Body of pancreas (tissue), 4 donors: ENCODE measurements around the gene FOXK1. TPM values are rescaled to one million over a fixed set of nuclear protein-coding genes. Genes with fewer than 3 reads are reported as not detected.

Experiments used
- ATAC-seq: fragments of 150-250 bp; one replicate; pipeline ENCODE4 v1.9.1; 2016
- DNase-seq, 4 donors: peaks; one replicate each; pipeline ENCODE4 v3.0.0-alpha.2; 2019
- H3K27ac ChIP-seq, 4 donors: fragments of 200-600 bp; sonication (generic); 1 replicate in 3 of 4; 2 replicates in 1 of 4; pipeline versions ENCODE4 v1.5.1 to v1.6.1; 2016 to 2019; ENCODE audit warnings: mild to moderate bottlenecking in 1 of 4, mixed read lengths in 1 of 4, moderate library complexity in 1 of 4
- H3K27me3 ChIP-seq, 2 donors: fragments of 200-600 bp; sonication (generic); one replicate each; pipeline ENCODE4 v1.6.0; 2016; ENCODE audit warnings: mild to moderate bottlenecking in 1 of 2
- H3K36me3 ChIP-seq, 2 donors: fragments of 200-600 bp; sonication (generic); replicated peaks in 1 of 2; 2 replicates each; pipeline ENCODE4 v1.5.1; 2016; ENCODE audit warnings: low read depth in 2 of 2; ENCODE audit not compliant: insufficient read depth in 1 of 2
- H3K4me1 ChIP-seq: fragments of 200-600 bp; sonication (generic); one replicate; pipeline ENCODE4 v1.6.0; 2016
- H3K4me3 ChIP-seq, 2 donors: fragments of 200-600 bp; sonication (generic); 1 replicate in 1 of 2; 2 replicates in 1 of 2; pipeline ENCODE4 v1.5.1; 2016 to 2019
- H3K9me3 ChIP-seq, 3 donors: fragments of 200-600 bp; sonication (generic); 1 replicate in 2 of 3; 2 replicates in 1 of 3; pipeline ENCODE4 v1.5.1; 2016
- CTCF ChIP-seq, 7 experiments: fragments of 450-650 bp in 4 of 7; fragments of 200-600 bp in 3 of 7; sonication (generic) in 3 of 7; IDR thresholded peaks; one replicate each; pipeline ENCODE4 v1.5.1; 2016 to 2019; ENCODE audit warnings: antibody characterized with exemption in 7 of 7
- POLR2A ChIP-seq, 3 donors: fragments of 450-650 bp; IDR thresholded peaks; one replicate each; pipeline ENCODE4 v1.6.1; 2016; ENCODE audit warnings: antibody characterized with exemption in 3 of 3, mild to moderate bottlenecking in 2 of 3
- WGBS, 2 donors: methylation state at CpG; one replicate each; pipeline ENCODE4 v1.1.5; 2017; 5-methylcytosine and 5-hydroxymethylcytosine counted together
- intact Hi-C: fragments of 100-400 bp; cut with DNase I; formaldehyde crosslinking; loops from one replicate; pipeline ENCODE4 v1.15.1; 2023
- total RNA-seq, 2 donors: library from RNA; depleted of rRNA; stranded (reverse); fragments of >200 nt; gene quantifications; one replicate each; pipeline ENCODE4 v1.1.0, GENCODE V29; 2016

The FOXK1 gene
- total RNA-seq, 2 donors from 2014 or later, result 16.2 to 17.6 TPM

- Histone ChIP-seq H3K36me3 (no peaks in the 10 kb centered on the region), H3K27ac (no peak overlapping the region), H3K27me3 (no peaks in the 10 kb centered on the region), H3K4me1 (no peaks in the 10 kb centered on the region), H3K9me3 (no peaks in the 10 kb centered on the region), H3K4me3 (no peak overlapping the region)
- TF ChIP-seq POLR2A (IDR thresholded peaks at IDR 0.05) (no peak), CTCF (IDR thresholded peaks at IDR 0.05) (no peak)
- ATAC-seq, result no peak
- DNase-seq, result no peak
- intact Hi-C loops, result no loop called here
- 65 to 75% methylated on average over 4 to 5 of the region's 5 CpGs for WGBS, 2 donors
Measured at GRCh38 chr7:4808026-4808425, 125.9 kb downstream of the FOXK1 start.

DNA sequence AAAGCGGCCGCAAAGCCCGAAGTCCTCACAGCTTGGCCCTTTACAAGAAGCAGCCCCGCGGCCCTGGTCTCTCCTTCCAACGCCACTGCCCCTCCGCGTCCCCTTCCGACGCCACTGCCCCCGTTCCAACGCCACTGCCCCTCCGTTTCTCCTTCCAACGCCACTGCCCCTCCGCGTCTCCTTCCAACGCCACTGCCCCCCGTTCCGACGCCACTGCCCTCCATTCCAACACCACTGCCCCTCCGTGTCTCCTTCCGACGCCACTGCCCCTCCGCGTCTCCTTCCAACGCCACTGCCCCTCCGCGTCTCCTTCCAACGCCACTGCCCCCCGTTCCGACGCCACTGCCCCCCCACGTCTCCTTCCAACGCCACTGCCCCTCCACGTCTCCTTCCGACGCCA lies 126.5 kb downstream of the FOXK1 start:
- WGBS, 2 donors, result 74 to 78% methylated on average over 31 to 37 of the region's 37 CpGs
- DNase-seq, result no peak
- ATAC-seq, result no peak
- H3K27ac ChIP-seq, result no peak overlapping the region
- H3K4me3 ChIP-seq, result no peak overlapping the region
- intact Hi-C loops, result no loop called here
- H3K4me1 ChIP-seq, result no peaks in the 10 kb centered on the region
- TF ChIP-seq CTCF (IDR thresholded peaks at IDR 0.05) (no peak), POLR2A (IDR thresholded peaks at IDR 0.05) (no peak)
- no peaks in the 10 kb centered on the region for H3K27me3 ChIP-seq
- no peaks in the 10 kb centered on the region for H3K9me3 ChIP-seq
- no peaks in the 10 kb centered on the region for H3K36me3 ChIP-seq

DNA sequence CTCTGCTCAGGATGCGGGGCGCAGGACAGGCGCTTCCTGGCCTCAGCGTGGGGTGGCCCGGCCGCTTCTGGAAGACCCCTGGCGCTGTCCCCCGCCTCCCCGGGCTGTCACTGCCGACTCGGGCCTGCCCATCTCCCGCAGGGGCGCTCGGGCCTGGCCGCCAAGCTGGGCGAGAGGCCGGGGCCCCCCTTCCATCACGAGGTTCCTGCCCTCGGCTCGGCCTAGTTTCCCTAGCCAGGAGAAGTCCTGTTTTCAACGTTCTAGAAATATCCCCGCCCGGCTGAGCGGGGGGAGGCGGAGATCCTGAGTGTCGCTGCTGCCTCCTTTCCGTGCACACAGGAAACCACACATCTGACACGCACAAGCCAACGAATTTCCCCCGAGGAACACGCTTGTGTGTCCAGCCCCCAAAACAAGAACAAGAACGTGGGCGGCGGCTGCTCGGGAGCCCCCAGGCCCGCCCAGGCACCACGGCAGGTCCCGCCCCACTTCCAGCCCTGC lies 127.0 kb downstream of the FOXK1 start:
- 57 to 84% methylated on average over 30 to 32 of the region's 38 CpGs for WGBS, 2 donors
- intact Hi-C loops, result no loop called here
- Histone ChIP-seq H3K9me3 (no peaks in the 10 kb centered on the region), H3K27ac (no peak overlapping the region), H3K4me1 (no peaks in the 10 kb centered on the region), H3K27me3 (no peaks in the 10 kb centered on the region), H3K4me3 (no peak overlapping the region), H3K36me3 (no peaks in the 10 kb centered on the region)
- TF ChIP-seq CTCF (IDR thresholded peaks at IDR 0.05) (no peak), POLR2A (IDR thresholded peaks at IDR 0.05) (no peak)
- peak in 1 of 4 donors; percentile 11 for DNase-seq
- no peak for ATAC-seq

DNA sequence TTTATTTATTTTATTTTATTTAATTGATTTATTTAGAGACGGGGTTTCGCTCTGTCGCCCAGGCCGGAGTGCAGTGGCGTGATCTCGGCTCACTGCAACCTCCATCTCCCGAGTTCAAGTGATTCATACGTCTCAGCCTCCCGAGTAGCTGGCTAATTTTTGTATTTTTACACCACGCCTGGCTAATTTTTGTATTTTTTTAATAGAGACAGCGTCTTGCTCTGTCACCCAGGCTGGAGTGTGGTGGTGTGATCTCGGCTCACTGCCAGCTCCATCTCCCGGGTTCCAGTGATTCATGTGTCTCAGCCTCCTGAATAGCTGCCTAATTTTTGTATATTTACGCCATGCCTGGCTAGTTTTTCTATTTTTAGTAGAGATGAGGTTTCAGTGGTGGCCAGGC lies 127.6 kb downstream of the FOXK1 start:
- intact Hi-C loops, result no loop called here

More for the DNA sequence above, 127.6 kb downstream of the FOXK1 start:
- Histone ChIP-seq H3K9me3 (no peaks in the 10 kb centered on the region), H3K4me3 (no peak overlapping the region), H3K4me1 (no peaks in the 10 kb centered on the region), H3K27me3 (no peaks in the 10 kb centered on the region), H3K36me3 (no peaks in the 10 kb centered on the region), H3K27ac (no peak overlapping the region)
- DNase-seq, result no peak
- no peak for ATAC-seq
- WGBS, 2 donors, result 78 to 86% methylated on average over 14 of the region's 14 CpGs
- TF ChIP-seq POLR2A (IDR thresholded peaks at IDR 0.05) (no peak), CTCF (IDR thresholded peaks at IDR 0.05) (no peak)
